HepG2 (cell line): ENCODE results near the gene SIGLEC10. TPM values are rescaled to one million over a fixed set of nuclear protein-coding genes. Genes with fewer than 3 reads are reported as not detected.
A peak's percentile ranks its signal among the peaks of the same experiment; 100 is the strongest.

ENCODE experiments used
- GLI4 ChIP-seq: sonication (generic); formaldehyde crosslinking; IDR thresholded peaks from 2 replicates; pipeline ENCODE4 v1.5.1; 2020; ENCODE audit warnings: missing genetic modification reagents, mild to moderate bottlenecking, moderate library complexity, borderline replicate concordance
- KAT8 ChIP-seq: IDR thresholded peaks from 2 replicates; pipeline ENCODE4 v1.6.1; 2016; ENCODE audit warnings: missing genetic modification reagents, missing compliant biosample characterization
- MATR3 ChIP-seq: sonication (generic); formaldehyde crosslinking; IDR thresholded peaks from 2 replicates; pipeline ENCODE4 v1.4.0; 2020; ENCODE audit warnings: missing genetic modification reagents
- MEIS2 ChIP-seq: sonication (generic); formaldehyde crosslinking; IDR thresholded peaks from 2 replicates; pipeline ENCODE4 v1.9.0; 2021; ENCODE audit warnings: mild to moderate bottlenecking, missing genetic modification reagents
- MTF2 ChIP-seq: sonication (generic); formaldehyde crosslinking; IDR thresholded peaks from 2 replicates; pipeline ENCODE4 v1.5.0; 2020; ENCODE audit warnings: missing genetic modification reagents, borderline replicate concordance
- PCBP2 ChIP-seq: fragments of 200-400 bp; formaldehyde crosslinking; optimal IDR thresholded peaks from 2 replicates; pipeline ENCODE3; 2018; ENCODE audit warnings: low read length, low read depth; ENCODE audit not compliant: poor library complexity, severe bottlenecking
- POLR2G ChIP-seq: fragments of 200-400 bp; formaldehyde crosslinking; IDR thresholded peaks from 2 replicates; pipeline ENCODE4 v1.6.1; 2018; ENCODE audit warnings: mild to moderate bottlenecking, low read depth, low read length, moderate library complexity
- PRPF4 ChIP-seq: fragments of 200-400 bp; formaldehyde crosslinking; IDR thresholded peaks from 2 replicates; pipeline ENCODE4 v1.6.1; 2016; ENCODE audit warnings: low read length, low read depth; ENCODE audit not compliant: poor library complexity, severe bottlenecking
- RBAK ChIP-seq: sonication (generic); formaldehyde crosslinking; IDR thresholded peaks from 2 replicates; pipeline ENCODE4 v1.5.1; 2020; ENCODE audit warnings: mild to moderate bottlenecking, missing genetic modification reagents
- SIN3A ChIP-seq: IDR thresholded peaks from 2 replicates; pipeline ENCODE4 v1.6.1; 2011; ENCODE audit warnings: low read depth, mild to moderate bottlenecking, control low read depth, low read length, borderline replicate concordance
- THAP7 ChIP-seq: sonication (generic); formaldehyde crosslinking; IDR thresholded peaks from 2 replicates; pipeline ENCODE4 v1.8.1; 2023; ENCODE audit warnings: mild to moderate bottlenecking, missing genetic modification reagents
- USF2 ChIP-seq, 2 experiments: sonication (generic) in 1 of 2; formaldehyde crosslinking in 1 of 2; IDR thresholded peaks; 2 replicates each; pipeline versions ENCODE4 v1.5.1 to v1.6.1; 2011 to 2020; ENCODE audit warnings: borderline replicate concordance in 1 of 2, low read depth in 1 of 2, low read length in 1 of 2, mild to moderate bottlenecking in 1 of 2, missing genetic modification reagents in 1 of 2, moderate library complexity in 1 of 2
- ZBTB7B ChIP-seq: sonication (generic); formaldehyde crosslinking; IDR thresholded peaks from 2 replicates; pipeline ENCODE4 v1.4.0; 2020; ENCODE audit warnings: missing genetic modification reagents
- ZEB1 ChIP-seq: IDR thresholded peaks from 2 replicates; pipeline ENCODE4 v1.6.1; 2012; ENCODE audit warnings: mild to moderate bottlenecking, low read depth, inconsistent platforms; ENCODE audit not compliant: insufficient replicate concordance
- ZFP90 ChIP-seq: sonication (generic); formaldehyde crosslinking; IDR thresholded peaks from 2 replicates; pipeline ENCODE4 v1.8.0; 2022; ENCODE audit warnings: missing genetic modification reagents, mild to moderate bottlenecking, inconsistent platforms, borderline replicate concordance
- ZNF337 ChIP-seq: sonication (generic); formaldehyde crosslinking; IDR thresholded peaks from 2 replicates; pipeline ENCODE4 v1.5.1; 2020; ENCODE audit warnings: missing genetic modification reagents, low read depth, mild to moderate bottlenecking, borderline replicate concordance
- ZNF775 ChIP-seq: sonication (generic); formaldehyde crosslinking; IDR thresholded peaks from 2 replicates; pipeline ENCODE4 v1.4.0; 2020; ENCODE audit warnings: missing genetic modification reagents, mild to moderate bottlenecking, moderate library complexity, borderline replicate concordance
- polyA plus RNA-seq, 8 experiments: library from polyadenylated mRNA; depleted of rRNA in 3 of 8; stranded (reverse) in 7 of 8; unstranded in 1 of 8; fragments of >200 nt; fragmentation: Illumina TruSeq in 4 of 8; extraction: Trizol in 4 of 8; gene quantifications; 2 replicates each; pipeline versions ENCODE4 v1.2.1 to v1.2.3, GENCODE V29; 2011 to 2016; ENCODE audit warnings: low read depth in 4 of 8, missing spikeins in 1 of 8, mixed read lengths in 1 of 8; ENCODE audit not compliant: insufficient read depth in 1 of 8
- total RNA-seq, 5 experiments: library from RNA; depleted of rRNA; stranded (reverse); fragments of >200 nt; fragmentation: Illumina TruSeq; extraction: Trizol; gene quantifications; 2 replicates each; pipeline ENCODE4 v1.2.3, GENCODE V29; 2016; ENCODE audit warnings: low read depth in 1 of 5
- TF ChIP-seq, protein P1 (sequence below): sonication (generic); formaldehyde crosslinking; IDR thresholded peaks from 2 replicates; pipeline ENCODE4 v1.4.0; 2020; ENCODE audit warnings: missing genetic modification reagents, mild to moderate bottlenecking, borderline replicate concordance

The SIGLEC10 gene
- total and polyA plus RNA-seq, 2 of the 13 experiments (the other 11 are each of a cell fraction or from before 2014, with no cell fraction given) = not detected

DNA sequence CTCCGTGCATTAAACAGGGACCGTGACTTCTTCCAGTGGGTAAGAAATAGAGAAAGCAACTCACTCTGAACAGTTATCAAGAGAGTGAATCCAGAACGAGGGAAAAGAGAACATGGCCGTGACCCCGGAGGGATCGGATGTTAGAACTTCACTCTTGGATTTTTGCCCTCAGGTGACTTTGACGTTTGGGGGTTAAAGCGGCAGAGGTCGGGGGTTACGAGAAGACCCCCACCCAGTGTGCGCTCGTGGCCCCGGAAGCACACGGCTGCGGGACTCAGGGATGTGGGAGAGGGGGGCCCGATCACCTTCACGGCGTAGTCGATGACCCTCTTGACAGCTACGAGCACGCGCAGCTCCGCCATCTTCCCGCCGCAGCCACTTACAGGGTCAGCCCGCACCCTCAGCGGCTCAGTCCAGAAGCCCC, 51.5 kb downstream of the SIGLEC10 start, which contains the start of gene ETFB (continued):
- TF ChIP-seq, protein P1, sequence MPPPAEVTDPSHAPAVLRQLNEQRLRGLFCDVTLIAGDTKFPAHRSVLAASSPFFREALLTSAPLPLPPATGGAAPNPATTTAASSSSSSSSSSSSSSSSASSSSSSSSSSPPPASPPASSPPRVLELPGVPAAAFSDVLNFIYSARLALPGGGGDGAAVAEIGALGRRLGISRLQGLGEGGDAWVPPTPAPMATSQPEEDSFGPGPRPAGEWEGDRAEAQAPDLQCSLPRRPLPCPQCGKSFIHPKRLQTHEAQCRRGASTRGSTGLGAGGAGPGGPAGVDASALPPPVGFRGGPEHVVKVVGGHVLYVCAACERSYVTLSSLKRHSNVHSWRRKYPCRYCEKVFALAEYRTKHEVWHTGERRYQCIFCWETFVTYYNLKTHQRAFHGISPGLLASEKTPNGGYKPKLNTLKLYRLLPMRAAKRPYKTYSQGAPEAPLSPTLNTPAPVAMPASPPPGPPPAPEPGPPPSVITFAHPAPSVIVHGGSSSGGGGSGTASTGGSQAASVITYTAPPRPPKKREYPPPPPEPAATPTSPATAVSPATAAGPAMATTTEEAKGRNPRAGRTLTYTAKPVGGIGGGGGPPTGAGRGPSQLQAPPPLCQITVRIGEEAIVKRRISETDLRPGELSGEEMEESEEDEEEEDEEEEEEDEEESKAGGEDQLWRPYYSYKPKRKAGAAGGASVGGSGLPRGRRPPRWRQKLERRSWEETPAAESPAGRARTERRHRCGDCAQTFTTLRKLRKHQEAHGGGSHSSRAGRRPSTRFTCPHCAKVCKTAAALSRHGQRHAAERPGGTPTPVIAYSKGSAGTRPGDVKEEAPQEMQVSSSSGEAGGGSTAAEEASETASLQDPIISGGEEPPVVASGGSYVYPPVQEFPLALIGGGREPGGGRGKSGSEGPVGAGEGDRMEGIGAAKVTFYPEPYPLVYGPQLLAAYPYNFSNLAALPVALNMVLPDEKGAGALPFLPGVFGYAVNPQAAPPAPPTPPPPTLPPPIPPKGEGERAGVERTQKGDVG (CRISPR knock-in tag) = no peak
- TF ChIP-seq ZEB1 (no peak), ZNF337 (CRISPR knock-in tag) (no peak), POLR2G (no peak), USF2 (IDR thresholded peaks at IDR 0.05; ENCODE audit: low read depth, low read length) (no peak), USF2 (CRISPR knock-in tag; IDR thresholded peaks at IDR 0.05; ENCODE audit: borderline replicate concordance) (no peak), PCBP2 (no peak), MEIS2 (CRISPR knock-in tag) (peak; percentile 37; the same call in 1 of the 2 replicates), RBAK (CRISPR knock-in tag) (no peak), ZNF775 (CRISPR knock-in tag) (no peak), ZFP90 (peak; percentile 66), ZBTB7B (CRISPR knock-in tag) (no peak), MATR3 (no peak), SIN3A (no peak), KAT8 (CRISPR knock-in tag) (no peak), GLI4 (CRISPR knock-in tag) (no peak), THAP7 (CRISPR knock-in tag) (no peak), MTF2 (no peak), PRPF4 (no peak)
